NCI-H526 (cell line): ENCODE data around the gene KCNA10.

Experiments
- DNase-seq, 2 experiments: peaks; one replicate each; lab custom pipeline; 2025; lab: John Stamatoyannopoulos, UW

KCNA10 gene

DNA sequence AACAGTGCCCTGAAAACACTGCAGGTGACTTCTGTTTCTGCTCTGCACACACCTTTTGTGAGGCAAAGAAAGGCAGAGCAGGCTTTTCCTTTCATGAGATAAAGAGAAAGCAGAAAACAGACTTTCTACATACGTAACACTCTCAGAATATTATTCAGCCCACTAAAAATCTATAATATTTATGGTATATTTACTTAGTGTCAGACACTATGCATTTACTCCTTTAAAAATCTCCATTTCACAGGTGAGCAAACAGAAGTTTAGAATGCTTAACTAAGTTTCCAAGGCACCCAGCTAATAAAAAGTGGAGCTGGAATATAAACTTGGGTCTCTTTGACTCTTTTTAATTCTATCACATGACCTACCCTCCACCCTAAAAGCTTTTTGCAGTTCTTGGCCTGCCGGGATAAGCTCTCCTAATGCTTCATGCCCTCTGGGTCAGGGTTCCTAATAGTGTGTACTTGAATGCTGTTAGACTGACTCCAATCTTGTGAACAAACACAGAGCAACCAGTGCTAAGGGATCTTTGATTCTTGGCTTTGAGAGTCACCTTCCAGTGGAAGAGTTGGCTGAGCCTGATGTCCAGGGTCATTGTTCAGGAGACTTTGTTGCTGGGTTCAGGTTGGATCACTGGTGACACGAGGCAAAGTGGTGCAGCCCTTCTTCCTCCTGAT, 40.9 kb downstream of the KCNA10 start:
- DNase-seq: no peak

GRCh38 chr1:110477445-110477957, 41.5 kb downstream of the KCNA10 start:
- DNase-seq: no peak

- no peak for DNase-seq
Observed at GRCh38 chr1:110477041-110477440, 41.9 kb downstream of the KCNA10 start.

- DNase-seq: no peak
Observed at GRCh38 chr1:110476028-110476765, 42.8 kb downstream of the KCNA10 start.

DNA sequence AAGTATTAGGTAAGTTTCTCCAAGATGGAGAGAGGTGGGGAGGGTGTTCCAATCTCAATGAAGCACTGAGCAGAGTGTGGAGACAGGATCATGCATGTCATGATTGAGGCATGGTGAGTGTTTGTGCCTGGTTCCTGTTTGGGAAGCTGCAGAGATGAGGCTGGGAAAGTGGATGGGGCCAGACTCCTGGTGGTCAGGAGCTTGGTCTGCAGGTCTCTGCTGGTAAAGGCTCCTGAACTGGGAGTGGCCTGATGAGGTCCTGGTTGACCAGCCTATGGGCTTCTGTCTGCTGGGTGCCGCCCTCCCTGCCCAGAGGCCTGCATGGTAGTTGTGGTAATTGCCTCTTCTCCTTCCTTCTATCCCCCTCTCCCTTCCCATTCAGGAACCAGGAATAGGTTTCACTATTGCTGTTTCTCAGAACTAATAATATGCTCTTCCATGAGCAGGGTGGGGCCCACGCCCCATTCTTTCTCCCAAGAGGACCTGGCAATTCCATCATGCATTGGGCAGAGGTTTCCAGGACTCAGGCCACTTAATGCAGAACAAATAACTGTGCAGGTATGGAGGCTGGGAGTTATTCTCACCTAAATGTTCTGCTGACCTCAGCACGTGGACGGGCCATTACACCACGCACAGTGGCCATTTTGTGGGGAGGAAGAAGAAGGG, 43.5 kb downstream of the KCNA10 start:
- DNase-seq: no peak

GRCh38 chr1:110474444-110474843, 44.5 kb downstream of the KCNA10 start:
- no peak for DNase-seq

GRCh38 chr1:110472546-110472945, 46.4 kb downstream of the KCNA10 start:
- DNase-seq: no peak

GRCh38 chr1:110471131-110471530, 47.8 kb downstream of the KCNA10 start:
- DNase-seq: no peak
